22Rv1 (cell line): ENCODE results near the gene NR4A3.

Source experiments
- ZFX ChIP-seq: fragments of 450-650 bp; IDR thresholded peaks from 2 replicates; pipeline ENCODE4 v1.6.1; 2017; ENCODE audit warnings: antibody characterized with exemption, borderline replicate concordance
- TF ChIP-seq, protein P1 (sequence below): fragments of 450-650 bp; IDR thresholded peaks from 2 replicates; pipeline ENCODE4 v1.5.1; 2017; ENCODE audit warnings: mild to moderate bottlenecking

GRCh38 chr9:99905833-99906402 is 84.2 kb downstream of the NR4A3 start:
- TF ChIP-seq, protein P1, sequence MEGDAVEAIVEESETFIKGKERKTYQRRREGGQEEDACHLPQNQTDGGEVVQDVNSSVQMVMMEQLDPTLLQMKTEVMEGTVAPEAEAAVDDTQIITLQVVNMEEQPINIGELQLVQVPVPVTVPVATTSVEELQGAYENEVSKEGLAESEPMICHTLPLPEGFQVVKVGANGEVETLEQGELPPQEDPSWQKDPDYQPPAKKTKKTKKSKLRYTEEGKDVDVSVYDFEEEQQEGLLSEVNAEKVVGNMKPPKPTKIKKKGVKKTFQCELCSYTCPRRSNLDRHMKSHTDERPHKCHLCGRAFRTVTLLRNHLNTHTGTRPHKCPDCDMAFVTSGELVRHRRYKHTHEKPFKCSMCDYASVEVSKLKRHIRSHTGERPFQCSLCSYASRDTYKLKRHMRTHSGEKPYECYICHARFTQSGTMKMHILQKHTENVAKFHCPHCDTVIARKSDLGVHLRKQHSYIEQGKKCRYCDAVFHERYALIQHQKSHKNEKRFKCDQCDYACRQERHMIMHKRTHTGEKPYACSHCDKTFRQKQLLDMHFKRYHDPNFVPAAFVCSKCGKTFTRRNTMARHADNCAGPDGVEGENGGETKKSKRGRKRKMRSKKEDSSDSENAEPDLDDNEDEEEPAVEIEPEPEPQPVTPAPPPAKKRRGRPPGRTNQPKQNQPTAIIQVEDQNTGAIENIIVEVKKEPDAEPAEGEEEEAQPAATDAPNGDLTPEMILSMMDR, result no peak
- no peak for TF ChIP-seq ZFX
